GM12878 (cell line): ENCODE results near the gene IL31. TPM values are rescaled to one million over a fixed set of nuclear protein-coding genes. Genes with fewer than 3 reads are reported as not detected.

Source experiments
- ASH2L ChIP-seq: fragments of 300-600, 200-600 bp; sonication (generic); IDR thresholded peaks from 2 replicates; pipeline ENCODE4 v1.6.1; 2017; ENCODE audit warnings: low read depth, mild to moderate bottlenecking, borderline replicate concordance
- ATF2 ChIP-seq: IDR thresholded peaks from 2 replicates; pipeline ENCODE4 v1.6.1; 2012; ENCODE audit warnings: low read length, inconsistent platforms
- CBX3 ChIP-seq: fragments of 200-600 bp; sonication (generic); IDR thresholded peaks from 2 replicates; pipeline ENCODE4 v1.6.1; 2016; ENCODE audit warnings: low read depth, borderline replicate concordance
- EED ChIP-seq: sonication (generic); IDR thresholded peaks from 2 replicates; pipeline ENCODE4 v1.6.1; 2016; ENCODE audit warnings: antibody characterized with exemption, low read depth
- EP300 ChIP-seq, 2 experiments: fragments of 150-350 bp in 1 of 2; IDR thresholded peaks; 2 replicates each; pipeline ENCODE4 v1.6.1; 2011 to 2012; ENCODE audit warnings: low read depth in 2 of 2, low read length in 2 of 2, borderline replicate concordance in 1 of 2, improper control_type of control experiment in 1 of 2, inconsistent platforms in 1 of 2; ENCODE audit not compliant: control insufficient read depth in 1 of 2
- ESRRA ChIP-seq: IDR thresholded peaks from 2 replicates; pipeline ENCODE4 v1.6.1; 2012; ENCODE audit warnings: mild to moderate bottlenecking, low read length, improper control_type of control experiment
- ETV6 ChIP-seq, 2 experiments: fragments of 450-650 bp in 1 of 2; IDR thresholded peaks in 1 of 2; conservative IDR thresholded peaks in 1 of 2; 2 replicates each; pipeline ENCODE4 v1.6.1; 2014; ENCODE audit warnings: antibody characterized with exemption in 1 of 2, borderline replicate concordance in 1 of 2, low read depth in 1 of 2, mild to moderate bottlenecking in 1 of 2, moderate library complexity in 1 of 2
- HDAC6 ChIP-seq: fragments of 200-600 bp; sonication (generic); IDR thresholded peaks from one replicate; pipeline ENCODE4 v1.8.0; 2017; ENCODE audit warnings: antibody characterized with exemption; ENCODE audit not compliant: unreplicated experiment
- HDGF ChIP-seq: fragments of 450-650 bp; IDR thresholded peaks from 2 replicates; pipeline ENCODE4 v1.6.1; 2016; ENCODE audit warnings: antibody characterized with exemption
- IKZF1 ChIP-seq: fragments of 450-650 bp; conservative IDR thresholded peaks from 2 replicates; pipeline ENCODE4 v1.6.1; 2017; ENCODE audit warnings: antibody characterized with exemption, mild to moderate bottlenecking
- IRF4 ChIP-seq: IDR thresholded peaks from 2 replicates; pipeline ENCODE4 v1.6.1; 2011; ENCODE audit warnings: low read depth, low read length
- KLF5 ChIP-seq: fragments of 450-650 bp; IDR thresholded peaks from 2 replicates; pipeline ENCODE4 v1.6.1; 2014; ENCODE audit warnings: mild to moderate bottlenecking; ENCODE audit not compliant: partially characterized antibody
- NFIC ChIP-seq: IDR thresholded peaks from 2 replicates; pipeline ENCODE4 v1.6.1; 2012; ENCODE audit warnings: low read depth, mild to moderate bottlenecking, inconsistent platforms, low read length, moderate library complexity
- NFYA ChIP-seq: IDR thresholded peaks from 2 replicates; pipeline ENCODE4 v1.6.1; 2011; ENCODE audit warnings: low read depth, mild to moderate bottlenecking, low read length, improper control_type of control experiment, borderline replicate concordance
- NR2F1 ChIP-seq: fragments of 450-650 bp; conservative IDR thresholded peaks from 2 replicates; pipeline ENCODE4 v1.6.1; 2017; ENCODE audit warnings: mild to moderate bottlenecking
- NRF1 ChIP-seq: conservative IDR thresholded peaks from 2 replicates; pipeline ENCODE4 v1.6.1; 2011; ENCODE audit warnings: mild to moderate bottlenecking, low read depth, low read length, improper control_type of control experiment
- PKNOX1 ChIP-seq: fragments of 450-650 bp; IDR thresholded peaks from 2 replicates; pipeline ENCODE4 v1.6.1; 2016; ENCODE audit warnings: mild to moderate bottlenecking
- POLR2AphosphoS5 ChIP-seq: IDR thresholded peaks from 2 replicates; pipeline ENCODE4 v1.6.1; 2011; ENCODE audit warnings: mild to moderate bottlenecking, low read length, inconsistent platforms
- RAD21 ChIP-seq: IDR thresholded peaks from 2 replicates; pipeline ENCODE4 v1.6.1; 2011; ENCODE audit warnings: mild to moderate bottlenecking, low read depth, low read length, moderate library complexity; ENCODE audit not compliant: insufficient read depth
- RB1 ChIP-seq: fragments of 450-650 bp; formaldehyde crosslinking; IDR thresholded peaks from 2 replicates; pipeline ENCODE4 v1.6.1; 2017; ENCODE audit warnings: mild to moderate bottlenecking, borderline replicate concordance
- SMAD5 ChIP-seq: IDR thresholded peaks from 2 replicates; pipeline ENCODE4 v1.6.1; 2016; ENCODE audit warnings: antibody characterized with exemption, low read depth
- TARDBP ChIP-seq: IDR thresholded peaks from 2 replicates; pipeline ENCODE4 v1.6.1; 2016; ENCODE audit warnings: borderline replicate concordance
- YBX1 ChIP-seq: fragments of 450-650 bp; IDR thresholded peaks from 2 replicates; pipeline ENCODE4 v1.6.1; 2016; ENCODE audit warnings: antibody characterized with exemption
- ZNF592 ChIP-seq: fragments of 450-650 bp; IDR thresholded peaks from 2 replicates; pipeline ENCODE4 v1.6.1; 2017; ENCODE audit warnings: mild to moderate bottlenecking, moderate library complexity
- polyA plus RNA-seq, 11 experiments: library from polyadenylated mRNA; depleted of rRNA in 4 of 11; unstranded in 6 of 11; stranded (reverse) in 5 of 11; fragments of >200 nt; fragmentation: Nextera tagmentation in 4 of 11; fragmentation: Illumina TruSeq in 1 of 11; extraction: Ambion mirVana in 4 of 11; extraction: Trizol in 1 of 11; gene quantifications; 1 replicate in 1 of 11; 2 replicates in 10 of 11; pipeline versions ENCODE4 v1.2.1 to v1.2.3, GENCODE V29; 2011 to 2016; ENCODE audit warnings: inconsistent platforms in 2 of 11, missing spikeins in 2 of 11, low read depth in 1 of 11
- total RNA-seq, 4 experiments: library from RNA; depleted of rRNA in 3 of 4; stranded (reverse); fragments of >200 nt in 3 of 4; fragmentation: Illumina TruSeq in 1 of 4; extraction: Trizol in 1 of 4; gene quantifications; 2 replicates each; pipeline versions ENCODE4 v1.2.1 to v1.2.3, GENCODE V29; 2013 to 2021

IL31 gene
- total and polyA plus RNA-seq, 10 of the 15 experiments (the other 5 are each of a cell fraction or from before 2014, with no cell fraction given) = not detected

- no peak for TF ChIP-seq ZNF592
- TF ChIP-seq SMAD5 = no peak
- peak; percentile 83 for TF ChIP-seq IKZF1
- TF ChIP-seq RB1 = no peak
- TF ChIP-seq ATF2 = peak; percentile 63
- TF ChIP-seq ETV6 (conservative IDR thresholded peaks at IDR 0.05 in 1 of 2, IDR thresholded peaks at IDR 0.05 in 1 of 2; ENCODE audit: borderline replicate concordance in 1 of 2, low read depth in 1 of 2) = peak in 1 of 2 experiments; percentile 55; a peak in 1 of 4 replicates
- TF ChIP-seq EP300 (IDR thresholded peaks at IDR 0.05; ENCODE audit: borderline replicate concordance in 1 of 2, control insufficient read depth in 1 of 2, low read depth in 2 of 2, low read length in 2 of 2) = peak in 1 of 2 experiments; percentile 1; a peak in 1 of 4 replicates
- no peak for TF ChIP-seq KLF5
- TF ChIP-seq HDAC6 = no peak
- TF ChIP-seq RAD21 = 0 out of 2 replicates have a peak, but pooled peaks have one; percentile 2
- TF ChIP-seq CBX3 = no peak
- no peak for TF ChIP-seq YBX1
- TF ChIP-seq HDGF = no peak
- no peak for TF ChIP-seq NRF1
- no peak for TF ChIP-seq POLR2AphosphoS5
- no peak for TF ChIP-seq NFYA
- TF ChIP-seq ASH2L = peak; percentile 57; the same call in 1 of the 2 replicates
- TF ChIP-seq IRF4 = peak; percentile 59; the same call in 1 of the 2 replicates
- no peak for TF ChIP-seq PKNOX1
- peak; percentile 85 for TF ChIP-seq NFIC
- TF ChIP-seq NR2F1 = peak; percentile 36; the same call in 1 of the 2 replicates
- peak; percentile 97 for TF ChIP-seq EED
- no peak; the same call in 1 of the 2 replicates for TF ChIP-seq TARDBP
- no peak for TF ChIP-seq ESRRA
Measured at GRCh38 chr12:122166422-122167349, 7.3 kb downstream of the IL31 start (continued).
